ENCODE data around the gene CCDC201.
"Not testable (repeated sequence)": the region's sequence is repeated elsewhere in the genome, so short reads cannot be mapped to it uniquely, and the experiment has no call there.

CCDC201 gene

GRCh38 chr7:45829846-45830245 lies 43.0 kb downstream of the CCDC201 start:
- H3K27ac ChIP-seq; DNase-seq (ENCODE audit: low read depth, low spot score): not testable (repeated sequence)

- not testable (repeated sequence) for H3K27ac ChIP-seq; DNase-seq (ENCODE audit: low read depth, low spot score)
Measured at GRCh38 chr7:45827731-45828130, 45.2 kb downstream of the CCDC201 start.

- DNase-seq (ENCODE audit: low read depth, low spot score); H3K27ac ChIP-seq: not testable (repeated sequence)
Measured at GRCh38 chr7:45826550-45826949, 46.3 kb downstream of the CCDC201 start.

- DNase-seq (ENCODE audit: low read depth, low spot score); H3K27ac ChIP-seq: not testable (repeated sequence)
Measured at GRCh38 chr7:45818763-45819162, 54.1 kb downstream of the CCDC201 start.

GRCh38 chr7:45817913-45818312 lies 55.0 kb downstream of the CCDC201 start:
- not testable (repeated sequence) for DNase-seq (ENCODE audit: low read depth, low spot score); H3K27ac ChIP-seq

GRCh38 chr7:45817016-45817415 lies 55.9 kb downstream of the CCDC201 start:
- not testable (repeated sequence) for DNase-seq (ENCODE audit: low read depth, low spot score); H3K27ac ChIP-seq

- DNase-seq (ENCODE audit: low read depth, low spot score): not testable (repeated sequence)
Measured at GRCh38 chr7:45814216-45815118, 58.4 kb downstream of the CCDC201 start.

GRCh38 chr7:45813771-45814170 lies 59.1 kb downstream of the CCDC201 start:
- not testable (repeated sequence) for DNase-seq (ENCODE audit: low read depth, low spot score); H3K27ac ChIP-seq

More at GRCh38 chr7:45814216-45815118, 58.4 kb downstream of the CCDC201 start:
- not testable (repeated sequence) for H3K27ac ChIP-seq

GRCh38 chr7:45812946-45813345 lies 59.9 kb downstream of the CCDC201 start:
- H3K27ac ChIP-seq: no peak overlapping the region
- no peak for DNase-seq (ENCODE audit: low read depth, low spot score)

- not testable (repeated sequence) for DNase-seq (ENCODE audit: low read depth, low spot score); H3K27ac ChIP-seq
Measured at GRCh38 chr7:45811652-45812234, 61.1 kb downstream of the CCDC201 start.

GRCh38 chr7:45810451-45811005 lies 62.4 kb downstream of the CCDC201 start:
- not testable (repeated sequence) for DNase-seq (ENCODE audit: low read depth, low spot score); H3K27ac ChIP-seq
